ENCODE results near the gene DISP2. TPM values are rescaled to one million over a fixed set of nuclear protein-coding genes. Genes with fewer than 3 reads are reported as not detected.

Gene DISP2
- total RNA-seq, 4 donors from 2014 or later: 0.14 to 0.85 TPM; not detected in 2

GRCh38 chr15:40312370-40313158, 45.5 kb upstream of the DISP2 start:
- no peaks in the 10 kb centered on the region for H3K36me3 ChIP-seq
- H3K9me3 ChIP-seq: no peaks in the 10 kb centered on the region
- intact Hi-C loops (cut with DNase I; ENCODE audit: low total_unique reads): no loop called here
- no peak overlapping the region for H3K27ac ChIP-seq
- H3K27me3 ChIP-seq: no peaks in the 10 kb centered on the region
- no peak overlapping the region for H3K4me3 ChIP-seq
- TF ChIP-seq CTCF (IDR thresholded peaks at IDR 0.05) (no peak), POLR2A (IDR thresholded peaks at IDR 0.05) (no peak)
- no peaks in the 10 kb centered on the region for H3K4me1 ChIP-seq
- no peak for DNase-seq

- Histone ChIP-seq H3K4me3 (no peak overlapping the region), H3K36me3 (no peaks in the 10 kb centered on the region), H3K27me3 (no peaks in the 10 kb centered on the region), H3K27ac (no peak overlapping the region), H3K4me1 (no peaks in the 10 kb centered on the region), H3K9me3 (no peaks in the 10 kb centered on the region)
- TF ChIP-seq POLR2A (IDR thresholded peaks at IDR 0.05): no peak
- intact Hi-C loops (cut with DNase I; ENCODE audit: low total_unique reads): no loop called here
- DNase-seq: no peak
These were observed 44.3 kb upstream of the DISP2 start for GRCh38 chr15:40313531-40314398.

GRCh38 chr15:40314723-40315276, 43.2 kb upstream of the DISP2 start:
- Histone ChIP-seq H3K4me1 (no peaks in the 10 kb centered on the region), H3K27me3 (no peaks in the 10 kb centered on the region), H3K36me3 (no peaks in the 10 kb centered on the region), H3K4me3 (no peak overlapping the region), H3K27ac (no peak overlapping the region), H3K9me3 (no peaks in the 10 kb centered on the region)
- intact Hi-C loops (cut with DNase I; ENCODE audit: low total_unique reads): no loop called here
- DNase-seq: no peak
- TF ChIP-seq POLR2A (IDR thresholded peaks at IDR 0.05) (no peak), CTCF (IDR thresholded peaks at IDR 0.05) (no peak)

GRCh38 chr15:40316931-40317330, 41.1 kb upstream of the DISP2 start:
- H3K27me3 ChIP-seq: no peaks in the 10 kb centered on the region
- no peak overlapping the region for H3K4me3 ChIP-seq
- no peak for DNase-seq
- intact Hi-C loops (cut with DNase I; ENCODE audit: low total_unique reads): no loop called here
- no peaks in the 10 kb centered on the region for H3K4me1 ChIP-seq
- no peaks in the 10 kb centered on the region for H3K36me3 ChIP-seq
- H3K9me3 ChIP-seq: no peaks in the 10 kb centered on the region
- no peak for TF ChIP-seq POLR2A (IDR thresholded peaks at IDR 0.05)
- TF ChIP-seq CTCF (IDR thresholded peaks at IDR 0.05): no peak
- no peak overlapping the region for H3K27ac ChIP-seq

- TF ChIP-seq POLR2A (IDR thresholded peaks at IDR 0.05) (no peak), CTCF (IDR thresholded peaks at IDR 0.05) (no peak)
- intact Hi-C loops (cut with DNase I; ENCODE audit: low total_unique reads): no loop called here
- no peaks in the 10 kb centered on the region for H3K9me3 ChIP-seq
- H3K4me3 ChIP-seq: no peak overlapping the region
- no peaks in the 10 kb centered on the region for H3K36me3 ChIP-seq
- H3K27ac ChIP-seq: no peak overlapping the region
- no peaks in the 10 kb centered on the region for H3K27me3 ChIP-seq
- no peak for DNase-seq
- no peaks in the 10 kb centered on the region for H3K4me1 ChIP-seq
These were observed 40.4 kb upstream of the DISP2 start for GRCh38 chr15:40317580-40317979.

Data from uterus (tissue), 4 donors.